Heart right ventricle (tissue), 16 donors: Measurements from ENCODE around the gene CCDC3. TPM values are rescaled to one million over a fixed set of nuclear protein-coding genes. Genes with fewer than 3 reads are reported as not detected.

Experiments
- ATAC-seq, 8 donors: fragments of 200-7000 bp; cut with Tn5 transposase; one replicate each; pipeline ENCODE4 v1.9.1; 2020; ENCODE audit warnings: mild to moderate bottlenecking in 8 of 8, moderate library complexity in 8 of 8, moderate number of reproducible peaks in 1 of 8
- DNase-seq, 2 donors: peaks; one replicate each; pipeline ENCODE4 v3.0.0-alpha.2; 2020
- H3K27ac ChIP-seq, 10 donors: fragments of 200-600 bp; sonication (generic) in 2 of 10; one replicate each; pipeline versions ENCODE4 v1.5.0 to v1.8.0; 2020 to 2022; ENCODE audit warnings: mild to moderate bottlenecking in 3 of 10
- H3K27me3 ChIP-seq, 7 donors: fragments of 200-600 bp; one replicate each; pipeline ENCODE4 v1.8.0; 2021 to 2022; ENCODE audit warnings: mild to moderate bottlenecking in 2 of 7
- H3K36me3 ChIP-seq, 9 donors: fragments of 200-600 bp; sonication (generic) in 1 of 9; one replicate each; pipeline versions ENCODE4 v1.5.0 to v1.8.0; 2020 to 2022; ENCODE audit warnings: mild to moderate bottlenecking in 2 of 9
- H3K4me1 ChIP-seq, 9 donors: fragments of 200-600 bp; sonication (generic) in 1 of 9; one replicate each; pipeline versions ENCODE4 v1.5.0 to v1.8.0; 2020 to 2022; ENCODE audit warnings: mild to moderate bottlenecking in 4 of 9
- H3K4me3 ChIP-seq, 10 donors: fragments of 200-600 bp; sonication (generic) in 2 of 10; one replicate each; pipeline versions ENCODE4 v1.5.0 to v1.8.0; 2020 to 2022; ENCODE audit warnings: mild to moderate bottlenecking in 7 of 10, moderate library complexity in 2 of 10
- H3K9me3 ChIP-seq, 11 donors: fragments of 200-600 bp in 10 of 11; sonication (generic) in 2 of 11; one replicate each; pipeline versions ENCODE4 v1.5.0 to v1.8.0; 2013 to 2022; ENCODE audit warnings: mild to moderate bottlenecking in 2 of 11, control low read depth in 1 of 11, moderate library complexity in 1 of 11
- WGBS, 2 donors: extraction: QIAGEN DNeasy Blood & Tissue Kit; methylation state at CpG; one replicate each; pipeline ENCODE4 v1.1.7; 2013; ENCODE audit warnings: inconsistent platforms in 1 of 2; 5-methylcytosine and 5-hydroxymethylcytosine counted together
- intact Hi-C, 10 donors: fragments of 100-400 bp; cut with DNase I; formaldehyde crosslinking; loops; one replicate each; pipeline versions ENCODE4 v1.11.1 to v1.14.2; 2022
- polyA plus RNA-seq, 2 donors: library from polyadenylated mRNA; stranded (reverse); fragments of 200-250 nt; gene quantifications; one replicate each; pipeline ENCODE4 v1.2.3, GENCODE V29; 2013
- total RNA-seq, 10 donors: library from RNA; stranded (reverse); fragmentation: NEBNext Ultra II Directional in 3 of 10; extraction: Animal tissue kit (Norgen Biotek cat#: 25700) in 3 of 10; gene quantifications; one replicate each; pipeline versions ENCODE4 v1.2.1 to v1.2.4, GENCODE V29; 2021 to 2023
- TF ChIP-seq, protein P1 (sequence below), 9 donors: fragments of 200-600 bp; sonication (generic) in 2 of 9; IDR thresholded peaks; one replicate each; pipeline versions ENCODE4 v1.5.0 to v1.8.0; 2021 to 2022; ENCODE audit warnings: antibody characterized with exemption in 9 of 9, mild to moderate bottlenecking in 5 of 9, moderate library complexity in 1 of 9
- donor health status: Arrhythmogenic right ventricular cardiomyopathy.
- donor health status: ischemic (EF 13 %, LVEDD 7.1; RV severe dilation, severe dysfunction).
- donor health status: healthy with polysubstance abuse.
- donor health status: DM: no; HTN: yes; CAD: no.
- donor health status: DM: no; HTN: no; CAD: no.
- donor health status: ischemic (EF 25% LVEDD 6.9; RV normal size, moderate dysfunction).
- donor health status: ischemic (EF 25% LVEDD 5.7; RV mildly dilated, moderate dysfunction).
- donor health status: healthy.
- donor health status: DM: yes; HTN: yes; CAD: no.
- donor health status: Ischemic cardiomyopathy.
- donor health status: ischemic (EF 35%, LVEDD 5.7; RV mildly dilated, moderate dysfunction).
- donor health status: nonischemic (EF 11% LVEDD 7.7; RV severe dilation, severe dysfunction).
- donor health status: DM: yes; HTN: yes; CAD: no.
- donor health status: PGD.
- donor health status: ischemic (EF 29% LVEDD 5.4; RV normal size, mild dysfunction).
- donor health status: nonischemic (EF 23%, LVEDD 6.1; RV moderate dilation, normal function).

The CCDC3 gene
- total and polyA plus RNA-seq, 12 donors = 2.6 to 14.3 (median 6.9) TPM

DNA sequence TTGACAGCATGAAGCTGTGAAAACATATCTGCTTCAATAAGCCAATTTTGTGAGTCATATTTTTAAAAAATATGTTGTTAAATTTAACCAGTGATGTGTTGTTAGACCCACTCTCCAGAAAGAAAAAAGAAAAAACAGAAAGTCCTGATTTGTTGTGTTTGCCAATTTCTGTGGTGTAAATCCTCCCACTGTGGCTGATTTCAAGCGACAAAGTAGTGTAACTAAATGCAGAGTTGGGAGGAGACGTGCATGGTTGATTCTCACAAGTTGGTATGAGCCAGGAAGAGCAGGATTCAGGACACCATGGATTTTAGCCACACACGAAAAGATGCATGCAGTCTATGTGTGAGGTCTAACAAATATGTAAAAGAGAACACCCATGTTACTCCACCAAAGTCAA, 139.1 kb downstream of the CCDC3 start:
- 71 to 83% methylated on average over 3 of the region's 3 CpGs for WGBS, 2 donors
- ATAC-seq = no peak

DNA sequence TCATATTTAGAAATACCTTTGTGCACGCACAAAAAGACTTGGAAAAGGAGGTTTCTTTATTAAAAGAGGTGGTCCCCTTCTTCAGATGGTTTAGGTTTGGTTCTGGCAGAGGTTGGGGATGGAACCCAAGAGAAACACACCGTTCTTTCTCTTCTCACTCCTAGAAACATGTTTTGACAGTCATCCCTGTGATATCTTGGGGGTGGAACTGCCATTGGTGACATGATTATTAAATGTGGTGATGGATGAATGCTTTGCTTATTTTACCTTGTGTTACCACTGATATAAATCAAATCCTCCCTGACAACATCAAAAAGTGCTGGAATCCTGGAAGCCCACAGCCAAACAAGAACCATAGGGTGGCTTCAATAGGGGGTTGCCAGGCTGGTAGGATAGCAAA, 146.5 kb downstream of the CCDC3 start:
- peaks cover 0 to 2% (median under 1%) of the 10 kb centered on the region in 9 donors for H3K4me1 ChIP-seq
- ATAC-seq = no peak
- peaks cover 0 to 13% (median 0%) of the 10 kb centered on the region in 11 donors for H3K9me3 ChIP-seq
- H3K27ac ChIP-seq = no peak overlapping the region
- no peak for DNase-seq
- WGBS, 2 donors = 41 to 88% methylated on average over 2 of the region's 2 CpGs
- intact Hi-C loops = no loop called here
- TF ChIP-seq, protein P1, sequence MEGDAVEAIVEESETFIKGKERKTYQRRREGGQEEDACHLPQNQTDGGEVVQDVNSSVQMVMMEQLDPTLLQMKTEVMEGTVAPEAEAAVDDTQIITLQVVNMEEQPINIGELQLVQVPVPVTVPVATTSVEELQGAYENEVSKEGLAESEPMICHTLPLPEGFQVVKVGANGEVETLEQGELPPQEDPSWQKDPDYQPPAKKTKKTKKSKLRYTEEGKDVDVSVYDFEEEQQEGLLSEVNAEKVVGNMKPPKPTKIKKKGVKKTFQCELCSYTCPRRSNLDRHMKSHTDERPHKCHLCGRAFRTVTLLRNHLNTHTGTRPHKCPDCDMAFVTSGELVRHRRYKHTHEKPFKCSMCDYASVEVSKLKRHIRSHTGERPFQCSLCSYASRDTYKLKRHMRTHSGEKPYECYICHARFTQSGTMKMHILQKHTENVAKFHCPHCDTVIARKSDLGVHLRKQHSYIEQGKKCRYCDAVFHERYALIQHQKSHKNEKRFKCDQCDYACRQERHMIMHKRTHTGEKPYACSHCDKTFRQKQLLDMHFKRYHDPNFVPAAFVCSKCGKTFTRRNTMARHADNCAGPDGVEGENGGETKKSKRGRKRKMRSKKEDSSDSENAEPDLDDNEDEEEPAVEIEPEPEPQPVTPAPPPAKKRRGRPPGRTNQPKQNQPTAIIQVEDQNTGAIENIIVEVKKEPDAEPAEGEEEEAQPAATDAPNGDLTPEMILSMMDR (IDR thresholded peaks at IDR 0.05) = no peak
- no peak overlapping the region for H3K4me3 ChIP-seq
- peaks cover 0 to 16% (median 0%) of the 10 kb centered on the region in 7 donors for H3K27me3 ChIP-seq
- no peaks in the 10 kb centered on the region for H3K36me3 ChIP-seq

More for the DNA sequence above, 139.1 kb downstream of the CCDC3 start:
- no peak for DNase-seq
- Histone ChIP-seq H3K4me1 (no peaks in the 10 kb centered on the region), H3K27ac (no peak overlapping the region), H3K27me3 (peaks cover 0 to 6% (median 0%) of the 10 kb centered on the region in 7 donors), H3K9me3 (peaks cover 0 to 28% (median 0%) of the 10 kb centered on the region in 11 donors), H3K4me3 (no peak overlapping the region), H3K36me3 (no peaks in the 10 kb centered on the region)
- intact Hi-C loops = no loop called here
- TF ChIP-seq, protein P1 (IDR thresholded peaks at IDR 0.05) = no peak

DNA sequence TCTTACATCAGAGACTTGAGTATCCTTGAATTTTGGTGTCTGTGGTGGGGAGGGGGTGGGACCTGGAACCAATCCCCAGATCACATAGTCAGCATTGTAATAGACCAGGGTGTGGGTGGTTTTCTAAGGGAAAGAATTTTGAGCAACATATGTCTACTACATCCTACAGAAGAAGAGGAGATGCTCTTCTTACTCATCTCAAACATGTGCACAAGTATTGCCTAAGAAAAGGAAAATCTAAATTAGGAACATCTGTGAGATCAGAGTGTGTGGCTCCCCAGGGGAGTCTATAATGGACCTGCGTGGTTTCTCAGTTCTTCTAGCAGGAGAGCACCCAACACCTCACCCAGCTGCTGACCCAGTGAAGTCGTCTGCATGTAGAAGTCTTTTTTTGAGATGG, 148.8 kb downstream of the CCDC3 start:
- no peak for DNase-seq
- Histone ChIP-seq H3K36me3 (no peaks in the 10 kb centered on the region), H3K4me3 (no peak overlapping the region), H3K9me3 (peaks cover 0 to 13% (median 0%) of the 10 kb centered on the region in 11 donors), H3K27ac (no peak overlapping the region), H3K4me1 (peaks cover 0 to 17% (median 11%) of the 10 kb centered on the region in 9 donors), H3K27me3 (peaks cover 0 to 31% (median 9%) of the 10 kb centered on the region in 7 donors)
- WGBS, 2 donors = 75 to 78% methylated on average over 2 of the region's 2 CpGs
- TF ChIP-seq, protein P1 (IDR thresholded peaks at IDR 0.05) = no peak
- no peak for ATAC-seq
- intact Hi-C loops = no loop called here

DNA sequence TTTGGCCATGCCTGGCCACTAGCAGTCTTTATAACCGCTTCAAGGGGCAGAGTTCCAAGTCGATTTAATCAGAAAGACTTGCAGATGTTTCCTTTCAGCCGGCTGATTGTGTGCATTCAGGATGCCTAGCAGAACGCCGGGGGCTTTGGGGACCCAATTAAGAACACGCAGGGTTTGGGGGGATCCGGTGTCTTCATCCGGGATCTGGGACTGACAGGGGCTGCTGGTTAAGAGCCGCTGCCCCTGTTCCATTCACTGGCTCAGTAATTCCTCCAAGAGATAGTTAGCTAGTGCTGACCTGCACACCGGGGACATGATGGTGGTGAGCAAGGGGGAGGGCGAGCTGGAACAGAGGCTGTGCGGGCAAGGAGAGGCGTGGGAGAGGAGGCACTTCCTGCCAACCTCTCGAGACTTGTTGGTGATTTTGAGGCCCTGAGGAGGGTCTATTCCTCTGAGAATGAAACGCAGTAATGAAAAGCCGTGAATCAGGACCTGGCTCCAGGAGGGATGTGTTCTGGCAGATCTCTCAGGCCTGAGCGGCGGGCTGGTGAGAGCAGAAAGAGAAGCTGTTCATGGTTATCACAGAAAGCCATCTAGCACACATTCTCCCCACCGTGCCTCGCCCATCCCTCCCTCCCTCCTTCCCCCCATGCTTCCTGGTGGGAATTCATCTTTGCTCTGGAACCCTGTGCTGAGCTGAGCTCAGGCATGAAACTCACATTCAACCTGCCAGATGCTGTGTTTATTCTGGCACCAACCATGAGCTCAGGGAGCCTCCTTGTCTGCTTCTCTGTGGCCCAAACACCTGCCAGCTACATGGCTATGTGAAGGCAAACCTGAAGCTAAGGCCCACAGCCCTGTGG, 152.0 kb downstream of the CCDC3 start:
- TF ChIP-seq, protein P1 (IDR thresholded peaks at IDR 0.05) = no peak
- Histone ChIP-seq H3K4me1 (peaks cover 0 to 28% (median 17%) of the 10 kb centered on the region in 9 donors), H3K4me3 (no peak overlapping the region), H3K27me3 (peaks cover 0 to 28% (median 17%) of the 10 kb centered on the region in 7 donors), H3K36me3 (no peaks in the 10 kb centered on the region), H3K27ac (no peak overlapping the region), H3K9me3 (no peaks in the 10 kb centered on the region)
- intact Hi-C loops = no loop called here
- no peak for DNase-seq
- ATAC-seq = peak in 2 of 8 donors; percentile 18 to 22
- WGBS, 2 donors = 32 to 46% methylated on average over 20 of the region's 20 CpGs
